IMR-90 (cell line): ENCODE measurements around the gene PIM1. TPM values are rescaled to one million over a fixed set of nuclear protein-coding genes. Genes with fewer than 3 reads are reported as not detected.
A peak's percentile ranks its signal among the peaks of the same experiment; 100 is the strongest.

Experiments used
- ATAC-seq: fragments of 200-7000 bp; cut with Tn5 transposase; 2 replicates; pipeline ENCODE4 v1.9.1; 2020; ENCODE audit warnings: low read depth, mild to moderate bottlenecking, moderate library complexity
- BruUV-seq: library from RNA; stranded (reverse); fragments of 400-500 nt; replicated peaks from 2 replicates; lab custom pipeline; 2021; lab: Mats Ljungman, UMichigan
- CTCF ChIA-PET: fragments of 300-600 bp; formaldehyde crosslinking; extraction: SDS; loops from one replicate; lab custom pipeline; 2021; ENCODE audit warnings: antibody characterized with exemption; lab: Yijun Ruan, JAX
- POLR2A ChIA-PET: fragments of 300-600 bp; sonication (Branson Sonifier 250); formaldehyde crosslinking; loops from one replicate; lab custom pipeline; 2022; ENCODE audit warnings: antibody characterized with exemption; ENCODE audit not compliant: unreplicated experiment; lab: Charles Lee
- DNase-seq: peaks from one replicate; pipeline ENCODE4 v3.0.0; 2013
- H2AFZ ChIP-seq: replicated peaks from 2 replicates; pipeline ENCODE3; 2013; ENCODE audit warnings: low read length, mild to moderate bottlenecking; ENCODE audit not compliant: poor library complexity
- H2AK5ac ChIP-seq: 2 replicates; pipeline ENCODE4 v1.6.1; 2013; ENCODE audit warnings: low read depth, low read length, inconsistent platforms
- H2AK9ac ChIP-seq: replicated peaks from 2 replicates; pipeline ENCODE3; 2013; ENCODE audit warnings: mild to moderate bottlenecking, low read depth, low read length, moderate library complexity; ENCODE audit not compliant: poor library complexity
- H2BK120ac ChIP-seq: 2 replicates; pipeline ENCODE4 v1.6.1; 2013; ENCODE audit warnings: low read depth, low read length, inconsistent platforms
- H2BK15ac ChIP-seq: 3 replicates; pipeline ENCODE4 v1.6.1; 2013; ENCODE audit warnings: low read depth, low read length, inconsistent platforms
- H2BK20ac ChIP-seq: 2 replicates; pipeline ENCODE4 v1.6.1; 2013; ENCODE audit warnings: low read depth, mild to moderate bottlenecking, inconsistent platforms, low read length, moderate library complexity
- H2BK5ac ChIP-seq: 2 replicates; pipeline ENCODE4 v1.6.1; 2013; ENCODE audit warnings: mild to moderate bottlenecking, low read depth, low read length, inconsistent platforms; ENCODE audit not compliant: poor library complexity, severe bottlenecking
- H3K14ac ChIP-seq: replicated peaks from 2 replicates; pipeline ENCODE4 v1.6.1; 2013; ENCODE audit warnings: low read depth, low read length, inconsistent platforms
- H3K18ac ChIP-seq: 2 replicates; pipeline ENCODE4 v1.6.1; 2013; ENCODE audit warnings: low read depth, low read length, control low read depth
- H3K23ac ChIP-seq: 2 replicates; pipeline ENCODE4 v1.6.1; 2013; ENCODE audit warnings: low read depth, low read length, inconsistent platforms
- H3K27ac ChIP-seq: 2 replicates; pipeline ENCODE4 v1.5.1; 2013; ENCODE audit warnings: mild to moderate bottlenecking, control low read depth, low read length; ENCODE audit not compliant: insufficient read depth
- H3K27me3 ChIP-seq: 2 replicates; pipeline ENCODE4 v1.6.1; 2013; ENCODE audit warnings: low read length; ENCODE audit not compliant: control insufficient read depth, insufficient read depth
- H3K36me3 ChIP-seq: 2 replicates; pipeline ENCODE4 v1.6.1; 2013; ENCODE audit warnings: low read length, mixed read lengths; ENCODE audit not compliant: control insufficient read depth, insufficient read depth
- H3K4ac ChIP-seq: 2 replicates; pipeline ENCODE4 v1.6.1; 2013; ENCODE audit warnings: low read depth, low read length, inconsistent platforms
- H3K4me1 ChIP-seq: 2 replicates; pipeline ENCODE4 v1.6.1; 2013; ENCODE audit warnings: low read length, mixed read lengths; ENCODE audit not compliant: control insufficient read depth, insufficient read depth
- H3K4me2 ChIP-seq: 2 replicates; pipeline ENCODE4 v1.6.1; 2013; ENCODE audit warnings: low read depth, mild to moderate bottlenecking, control low read depth, low read length, moderate library complexity
- H3K4me3 ChIP-seq: 2 replicates; pipeline ENCODE4 v1.5.1; 2013; ENCODE audit warnings: low read depth, mild to moderate bottlenecking, control low read depth, low read length, moderate library complexity; ENCODE audit not compliant: insufficient read depth
- H3K56ac ChIP-seq: 2 replicates; pipeline ENCODE4 v1.6.1; 2013; ENCODE audit warnings: low read length, inconsistent platforms; ENCODE audit not compliant: insufficient read depth; ENCODE audit errors: extremely low read depth
- H3K79me1 ChIP-seq, 2 experiments: 2 replicates each; pipeline ENCODE4 v1.6.1; 2013; ENCODE audit warnings: low read length in 2 of 2, inconsistent platforms in 1 of 2, low read depth in 1 of 2
- H3K9ac ChIP-seq: 2 replicates; pipeline ENCODE4 v1.6.1; 2013; ENCODE audit warnings: low read depth, low read length, control low read depth
- H3K9me1 ChIP-seq: 2 replicates; pipeline ENCODE4 v1.6.1; 2013; ENCODE audit warnings: low read length, inconsistent platforms; ENCODE audit not compliant: insufficient read depth
- H3K9me3 ChIP-seq: 2 replicates; pipeline ENCODE4 v1.6.1; 2013; ENCODE audit warnings: low read length; ENCODE audit not compliant: control insufficient read depth, insufficient read depth
- H4K20me1 ChIP-seq: 2 replicates; pipeline ENCODE4 v1.6.1; 2013; ENCODE audit warnings: low read length, inconsistent platforms; ENCODE audit not compliant: insufficient read depth
- H4K5ac ChIP-seq: 2 replicates; pipeline ENCODE4 v1.6.1; 2013; ENCODE audit warnings: mild to moderate bottlenecking, low read depth, low read length, control low read depth
- H4K8ac ChIP-seq, 2 experiments: 2 replicates each; pipeline ENCODE4 v1.6.1; 2013; ENCODE audit warnings: low read depth in 2 of 2, low read length in 2 of 2, control low read depth in 1 of 2, inconsistent platforms in 1 of 2
- H4K91ac ChIP-seq: 2 replicates; pipeline ENCODE4 v1.6.1; 2013; ENCODE audit warnings: low read depth, low read length, inconsistent platforms; ENCODE audit not compliant: insufficient read depth
- CEBPB ChIP-seq: IDR thresholded peaks from 2 replicates; pipeline ENCODE4 v1.6.1; 2012; ENCODE audit warnings: low read depth, low read length, improper control_type of control experiment
- MAFK ChIP-seq: IDR thresholded peaks from 2 replicates; pipeline ENCODE4 v1.6.1; 2012; ENCODE audit warnings: low read depth, low read length, improper control_type of control experiment
- SMC3 ChIP-seq: fragments of 150-350 bp; IDR thresholded peaks from 2 replicates; pipeline ENCODE4 v1.6.1; 2016; ENCODE audit warnings: low read depth, mild to moderate bottlenecking, antibody characterized with exemption, low read length, moderate library complexity
- WGBS, 2 experiments: methylation state at CpG; one replicate each; pipeline versions ENCODE4 v1.1.5 to v1.1.7; 2013; ENCODE audit warnings: missing lambda C conversion rate in 2 of 2; ENCODE audit not compliant: insufficient read length in 1 of 2; ENCODE audit errors: extremely low coverage in 2 of 2; 5-methylcytosine and 5-hydroxymethylcytosine counted together
- dilution Hi-C: fragments of 300-500 bp; cut with HindIII; formaldehyde crosslinking; loops from one replicate; pipeline ENCODE4 v1.14.3; 2018; ENCODE audit warnings: low sequenced_read_pairs; ENCODE audit not compliant: unreplicated experiment
- in situ Hi-C: fragments of 300-500 bp; cut with MboI; formaldehyde crosslinking; loops from 3 replicates; pipeline ENCODE4 v1.14.3; 2019; ENCODE audit warnings: low sequenced_read_pairs, inconsistent platforms, mixed read lengths
- intact Hi-C: fragments of 100-400 bp; cut with micrococcal nuclease; formaldehyde crosslinking; loops from 2 replicates; pipeline ENCODE4 v1.10.0; 2022
- polyA plus RNA-seq, 3 experiments: library from polyadenylated mRNA; depleted of rRNA; stranded (reverse); fragments of >200 nt; gene quantifications; 2 replicates each; pipeline ENCODE4 v1.2.3, GENCODE V29; 2012; ENCODE audit warnings: low replicate concordance in 1 of 3
- total RNA-seq: library from RNA; depleted of rRNA; stranded (reverse); fragments of >200 nt; gene quantifications from 2 replicates; pipeline ENCODE4 v1.2.3, GENCODE V29; 2012

The PIM1 gene
- total and polyA plus RNA-seq, 2 of the 4 experiments (the other 2 are of a cell fraction), result 7.2 to 18.5 TPM

- CTCF ChIA-PET, result interaction anchor here (0.8 kb wide), 1 partner anchor 10 kb away, joined by 3 read pairs; no protein-coding TSS in a partner anchor
- no peak overlapping the region for H3K4me3 ChIP-seq
- no peak overlapping the region for H2BK15ac ChIP-seq
- H3K23ac ChIP-seq, result no peak overlapping the region
- no peak overlapping the region for H2BK120ac ChIP-seq
- H3K18ac ChIP-seq, result no peak overlapping the region
- H3K14ac ChIP-seq, result no peak overlapping the region
- H4K20me1 ChIP-seq, result no peaks in the 10 kb centered on the region
- H3K9me3 ChIP-seq, result no peaks in the 10 kb centered on the region
- no peak overlapping the region for H2AK5ac ChIP-seq
- H4K8ac ChIP-seq, result no peak overlapping the region
- in situ Hi-C loops (loop anchor here (10.0 kb wide), 1 partner anchor 145 kb away; no protein-coding TSS in a partner anchor), dilution Hi-C loops (no loop called here), intact Hi-C loops (no loop called here)
- no peak overlapping the region for H3K9ac ChIP-seq
- H3K79me1 ChIP-seq, result no peaks in the 10 kb centered on the region
- no peak overlapping the region for H2AFZ ChIP-seq
- peaks cover 13% of the 10 kb centered on the region for H3K27me3 ChIP-seq
- no peak for DNase-seq
- no peaks in the 10 kb centered on the region for H3K36me3 ChIP-seq
- H3K56ac ChIP-seq, result no peak overlapping the region
- no peak overlapping the region for H3K27ac ChIP-seq
- ATAC-seq, result no peak
- H2BK5ac ChIP-seq, result no peak overlapping the region
- H4K91ac ChIP-seq, result no peak overlapping the region
- H2BK20ac ChIP-seq, result no peak overlapping the region
- H3K4me2 ChIP-seq, result no peak overlapping the region
- POLR2A ChIA-PET, result no interaction called here
- H3K4me1 ChIP-seq, result peaks cover 2% of the 10 kb centered on the region; the same call in 1 of the 2 replicates
- no peak overlapping the region for H2AK9ac ChIP-seq
- no peaks in the 10 kb centered on the region for H3K9me1 ChIP-seq
- WGBS, 2 experiments, result 24% methylated on average over 2 of the region's 5 CpGs; no CpG with 5 or more reads in 1 of the 2 experiments
- TF ChIP-seq SMC3 (no peak), MAFK (peak; percentile 22; the same call in 1 of the 2 replicates), CEBPB (peak; percentile 43)
- H4K5ac ChIP-seq, result no peak overlapping the region
- no TSS peak for BruUV-seq
- no peak overlapping the region for H3K4ac ChIP-seq
Observed at GRCh38 chr6:37200085-37200484, 30.1 kb downstream of the PIM1 start.
